SH-SY5Y (cell line): ENCODE measurements around the gene FAM222A.

Experiments
- GATA2 ChIP-seq: IDR thresholded peaks from 2 replicates; pipeline ENCODE4 v1.6.1; 2011; ENCODE audit warnings: mild to moderate bottlenecking, low read depth, low read length
- GATA3 ChIP-seq: IDR thresholded peaks from 2 replicates; pipeline ENCODE4 v1.6.1; 2011; ENCODE audit warnings: low read depth, mild to moderate bottlenecking, low read length, moderate library complexity

DNA sequence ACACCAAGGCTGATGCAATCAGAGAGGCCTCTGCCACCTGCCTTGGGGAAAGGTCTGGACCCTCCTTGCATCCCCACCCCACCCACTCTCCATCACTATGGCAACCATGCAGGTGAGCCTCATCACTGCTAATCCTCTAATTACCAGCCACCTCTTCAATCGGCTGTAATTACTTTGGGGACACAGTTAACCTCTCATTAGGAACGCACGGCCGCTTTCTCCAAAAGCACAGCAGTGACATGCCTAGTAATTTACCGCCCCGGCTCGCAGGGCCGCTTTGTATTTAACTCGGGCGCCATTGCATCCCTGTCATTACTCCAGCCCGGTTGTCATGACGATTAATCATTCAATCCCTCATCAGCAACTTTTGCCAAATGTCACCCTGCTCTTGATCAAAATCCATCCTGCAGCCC, 36.3 kb upstream of the FAM222A start:
- TF ChIP-seq GATA2 (no peak), GATA3 (no peak)
